Ishikawa (cell line): ENCODE results near the gene TMEM139.
A peak's percentile ranks its signal among the peaks of the same experiment; 100 is the strongest.

Source experiments
- CEBPB ChIP-seq: IDR thresholded peaks from 2 replicates; pipeline ENCODE4 v1.6.1; 2012
- CREB1 ChIP-seq: IDR thresholded peaks from 2 replicates; pipeline ENCODE4 v1.6.1; 2012; ENCODE audit warnings: low read depth
- EGR1 ChIP-seq: IDR thresholded peaks from 2 replicates; pipeline ENCODE4 v1.6.1; 2012
- EP300 ChIP-seq: IDR thresholded peaks from 2 replicates; pipeline ENCODE4 v1.6.1; 2012; ENCODE audit warnings: borderline replicate concordance
- FOXM1 ChIP-seq: IDR thresholded peaks from 2 replicates; pipeline ENCODE4 v1.6.1; 2012; ENCODE audit warnings: low read depth, borderline replicate concordance
- MAX ChIP-seq: IDR thresholded peaks from 2 replicates; pipeline ENCODE4 v1.6.1; 2012
- NFIC ChIP-seq: IDR thresholded peaks from 2 replicates; pipeline ENCODE4 v1.6.1; 2012
- RAD21 ChIP-seq: IDR thresholded peaks from 2 replicates; pipeline ENCODE4 v1.6.1; 2012; ENCODE audit warnings: low read depth
- REST ChIP-seq: IDR thresholded peaks from 2 replicates; pipeline ENCODE4 v1.6.1; 2012; ENCODE audit warnings: low read depth, mild to moderate bottlenecking
- TAF1 ChIP-seq: IDR thresholded peaks from 2 replicates; pipeline ENCODE4 v1.6.1; 2012; ENCODE audit warnings: low read depth, mild to moderate bottlenecking
- TCF12 ChIP-seq: IDR thresholded peaks from 2 replicates; pipeline ENCODE4 v1.6.1; 2012; ENCODE audit warnings: low read depth
- TEAD4 ChIP-seq: IDR thresholded peaks from 2 replicates; pipeline ENCODE4 v1.6.1; 2012
- USF1 ChIP-seq: IDR thresholded peaks from 2 replicates; pipeline ENCODE4 v1.6.1; 2012
- YY1 ChIP-seq: IDR thresholded peaks from 2 replicates; pipeline ENCODE4 v1.6.1; 2012; ENCODE audit warnings: low read depth
- ZBTB7A ChIP-seq: IDR thresholded peaks from 2 replicates; pipeline ENCODE4 v1.6.1; 2012; ENCODE audit warnings: low read depth

The TMEM139 gene

GRCh38 chr7:143286522-143286890 is 1.7 kb downstream of the TMEM139 start:
- TF ChIP-seq ZBTB7A = no peak
- no peak for TF ChIP-seq NFIC
- no peak for TF ChIP-seq CREB1
- TF ChIP-seq YY1 = no peak
- no peak for TF ChIP-seq RAD21
- no peak for TF ChIP-seq EP300

- no peak for TF ChIP-seq EP300
- TF ChIP-seq CEBPB = no peak
- no peak for TF ChIP-seq CREB1
- TF ChIP-seq TEAD4 = no peak
- no peak for TF ChIP-seq TCF12
- no peak for TF ChIP-seq FOXM1
- TF ChIP-seq RAD21 = no peak
- no peak for TF ChIP-seq MAX
- TF ChIP-seq NFIC = no peak
- no peak for TF ChIP-seq ZBTB7A
- no peak for TF ChIP-seq REST
Measured at GRCh38 chr7:143287339-143287934, 2.7 kb downstream of the TMEM139 start.

- TF ChIP-seq CEBPB (no peak; the same call in 1 of the 2 replicates), USF1 (no peak), TAF1 (peak; percentile 90), CREB1 (peak; percentile 35; the same call in 1 of the 2 replicates), TCF12 (peak; percentile 50; the same call in 1 of the 2 replicates), NFIC (no peak), RAD21 (no peak), MAX (peak; percentile 98), EP300 (no peak), EGR1 (peak; percentile 77), YY1 (peak; percentile 88), REST (no peak), ZBTB7A (peak; percentile 72; the same call in 1 of the 2 replicates), FOXM1 (no peak), TEAD4 (peak; percentile 29)
Measured at GRCh38 chr7:143287935-143288826, 3.4 kb downstream of the TMEM139 start, which contains the start of gene CASP2. CASP2 (plus strand) TSS chr7:143288351; CDS start chr7:143288456, 105 bp downstream.

- 0 out of 2 replicates have a peak, but pooled peaks have one; percentile 6 for TF ChIP-seq ZBTB7A
- no peak for TF ChIP-seq NFIC
Measured at GRCh38 chr7:143288836-143289235, 4.1 kb downstream of the TMEM139 start.

- TF ChIP-seq MAX = no peak
- TF ChIP-seq FOXM1 = no peak
- no peak for TF ChIP-seq RAD21
- TF ChIP-seq CEBPB = no peak
- TF ChIP-seq TEAD4 = no peak
- TF ChIP-seq NFIC = no peak
- no peak for TF ChIP-seq EP300
- no peak for TF ChIP-seq TAF1
- no peak for TF ChIP-seq YY1
- no peak for TF ChIP-seq ZBTB7A
- no peak for TF ChIP-seq REST
- TF ChIP-seq TCF12 = no peak
- no peak for TF ChIP-seq CREB1
Measured at GRCh38 chr7:143289421-143289820, 4.7 kb downstream of the TMEM139 start.
